ENCODE results near the gene DSTYK.

Gene DSTYK

GRCh38 chr1:205211169-205211838, at the start of gene DSTYK:
Gene DSTYK, minus strand, starts transcription at chr1:205211702. Its CDS starts 167 bp downstream, at chr1:205211535.
- in situ Hi-C loops (cut with MboI; ENCODE audit: low sequenced_read_pairs) = no loop called here

GRCh38 chr1:205259998-205260397, 48.5 kb upstream of the DSTYK start:
- in situ Hi-C loops (cut with MboI; ENCODE audit: low sequenced_read_pairs) = loop anchor here (10.0 kb wide), 1 partner anchor 285 kb away; no protein-coding TSS in a partner anchor

DNA sequence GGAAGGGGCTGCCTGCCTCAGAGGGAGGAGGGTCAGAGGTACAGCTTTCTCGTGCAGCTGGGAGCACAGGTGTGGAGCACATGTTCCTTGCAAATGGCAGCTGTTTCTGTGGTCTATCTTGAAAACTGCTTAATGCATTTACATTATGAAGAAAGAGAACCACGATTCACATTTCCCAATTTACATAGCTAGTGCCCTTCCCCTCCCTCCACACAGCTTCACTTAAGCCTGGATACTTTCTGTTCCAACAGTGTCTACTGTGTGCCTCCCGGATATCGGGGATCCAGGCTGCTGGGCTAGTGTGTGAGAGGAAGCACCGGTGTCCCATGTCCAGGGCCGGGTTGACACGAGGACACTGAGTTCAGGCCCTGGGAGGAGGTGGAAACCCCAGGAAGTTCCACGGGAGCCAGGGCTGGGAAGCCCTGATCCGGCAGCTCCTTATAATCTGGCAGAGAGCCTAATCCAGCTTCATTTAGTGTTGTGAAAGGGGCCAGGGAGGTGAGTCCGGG, 47.9 kb upstream of the DSTYK start:
- in situ Hi-C loops (cut with MboI; ENCODE audit: low sequenced_read_pairs) = loop anchor here (10.0 kb wide), 1 partner anchor 285 kb away; no protein-coding TSS in a partner anchor

DNA sequence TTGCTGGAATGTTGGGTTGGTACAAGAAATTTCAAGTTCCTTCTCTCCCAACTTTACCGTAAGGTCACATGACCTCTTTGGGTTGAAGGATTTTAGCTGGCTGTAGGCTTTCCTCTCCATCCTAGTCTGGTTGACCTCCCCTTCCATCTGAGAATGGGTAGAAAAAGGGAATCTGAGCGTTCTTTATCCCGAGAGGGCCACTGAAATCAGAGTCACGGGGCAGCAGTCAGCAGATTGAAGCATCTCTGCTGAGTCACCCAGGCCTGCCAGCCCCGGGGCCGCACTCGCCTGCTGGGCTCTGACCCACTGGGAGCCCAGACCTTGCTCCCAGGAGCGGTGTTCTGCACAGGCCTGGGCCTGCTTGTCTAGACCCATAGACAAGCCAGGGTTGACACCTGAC, 47.2 kb upstream of the DSTYK start:
- in situ Hi-C loops (cut with MboI; ENCODE audit: low sequenced_read_pairs) = loop anchor here (10.0 kb wide), 1 partner anchor 284 kb away; no protein-coding TSS in a partner anchor

DNA sequence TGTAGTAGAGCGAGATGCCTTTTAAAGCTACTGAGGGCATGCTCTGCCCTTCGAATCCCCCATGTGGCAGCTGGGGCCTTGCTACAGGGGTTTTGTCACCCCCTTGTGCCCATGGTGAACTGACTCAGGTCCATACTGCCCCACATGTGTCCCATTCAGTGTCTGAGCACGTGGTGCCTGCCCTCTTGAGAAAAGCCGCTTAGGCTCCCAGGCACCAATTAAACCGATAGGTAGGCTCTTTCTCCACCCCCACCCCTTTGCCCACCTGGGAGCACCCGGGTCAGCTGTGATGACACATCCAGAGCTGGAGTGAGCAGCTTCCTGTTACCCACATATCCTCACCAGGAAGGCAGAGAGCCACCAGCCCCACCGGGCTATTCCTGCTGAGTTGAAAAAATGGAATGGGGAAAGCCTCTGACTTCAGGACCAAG, 46.8 kb upstream of the DSTYK start:
- in situ Hi-C loops (cut with MboI; ENCODE audit: low sequenced_read_pairs) = loop anchor here (10.0 kb wide), 1 partner anchor 283 kb away; no protein-coding TSS in a partner anchor

DNA sequence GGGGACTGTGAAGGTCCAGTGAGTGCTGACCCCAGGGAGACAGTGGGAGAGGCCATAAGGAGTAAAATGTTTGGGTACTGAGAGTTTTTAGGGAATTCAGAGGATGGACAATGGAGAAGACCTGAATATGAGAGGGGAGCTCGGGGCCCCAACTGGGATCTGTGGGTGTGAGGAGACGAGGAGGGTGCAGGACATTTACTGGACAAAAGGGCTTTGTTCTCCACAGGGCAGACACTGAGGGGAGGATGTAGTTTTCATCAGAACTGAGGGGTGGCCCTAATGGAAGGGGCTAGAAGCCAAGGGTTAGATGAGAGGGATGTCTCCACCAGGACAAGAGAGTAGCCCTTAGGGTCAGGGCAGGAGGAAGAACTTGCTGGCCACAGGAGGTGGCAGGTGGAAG, 46.2 kb upstream of the DSTYK start:
- in situ Hi-C loops (cut with MboI; ENCODE audit: low sequenced_read_pairs) = loop anchor here (10.0 kb wide), 1 partner anchor 283 kb away; no protein-coding TSS in a partner anchor

- in situ Hi-C loops (cut with MboI; ENCODE audit: low sequenced_read_pairs) = loop anchor here (10.0 kb wide), 1 partner anchor 282 kb away; no protein-coding TSS in a partner anchor
Observed at GRCh38 chr1:205256951-205257625, 45.6 kb upstream of the DSTYK start.

DNA sequence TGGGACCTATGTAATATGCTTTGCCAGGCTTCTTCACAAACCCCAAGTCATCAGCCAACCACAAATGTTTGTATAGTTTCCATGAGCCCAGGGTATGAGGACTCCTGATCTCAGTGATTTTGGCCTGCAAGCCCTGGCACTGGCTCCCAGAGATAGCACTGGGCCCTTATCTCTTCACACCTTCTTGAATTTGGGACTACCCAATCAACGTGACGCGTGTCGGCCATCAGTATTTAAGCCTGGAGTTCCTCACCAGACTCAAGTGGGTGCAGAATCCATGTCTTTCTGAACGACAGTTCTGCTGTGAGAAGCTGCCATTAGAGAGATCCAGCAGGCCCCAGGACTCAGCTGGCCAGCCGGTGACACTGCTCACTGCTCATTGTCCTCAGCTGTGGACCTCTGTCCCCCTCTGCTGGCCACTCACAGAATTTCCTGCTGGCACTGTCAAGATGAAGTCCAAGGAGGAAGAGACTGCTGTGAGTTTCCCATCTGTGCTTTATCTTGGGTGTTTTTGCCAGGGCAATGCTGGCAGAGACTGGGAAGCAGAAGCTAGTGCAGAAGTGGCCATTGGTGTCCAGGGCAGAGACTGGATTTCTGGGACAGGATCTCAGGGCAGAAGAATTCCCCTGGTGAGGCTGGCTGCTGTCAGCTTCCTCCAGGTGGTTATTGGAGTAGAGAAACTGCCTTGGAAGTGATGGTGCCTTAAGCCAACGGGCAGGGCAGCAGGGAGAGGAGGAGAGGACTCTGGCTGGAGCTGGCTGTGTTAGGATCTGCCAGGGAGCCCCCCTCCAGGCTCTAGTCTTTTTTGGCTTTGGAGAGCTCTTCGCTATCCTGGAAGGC, 44.7 kb upstream of the DSTYK start:
- in situ Hi-C loops (cut with MboI; ENCODE audit: low sequenced_read_pairs) = loop anchor here (10.0 kb wide), 1 partner anchor 281 kb away; no protein-coding TSS in a partner anchor

DNA sequence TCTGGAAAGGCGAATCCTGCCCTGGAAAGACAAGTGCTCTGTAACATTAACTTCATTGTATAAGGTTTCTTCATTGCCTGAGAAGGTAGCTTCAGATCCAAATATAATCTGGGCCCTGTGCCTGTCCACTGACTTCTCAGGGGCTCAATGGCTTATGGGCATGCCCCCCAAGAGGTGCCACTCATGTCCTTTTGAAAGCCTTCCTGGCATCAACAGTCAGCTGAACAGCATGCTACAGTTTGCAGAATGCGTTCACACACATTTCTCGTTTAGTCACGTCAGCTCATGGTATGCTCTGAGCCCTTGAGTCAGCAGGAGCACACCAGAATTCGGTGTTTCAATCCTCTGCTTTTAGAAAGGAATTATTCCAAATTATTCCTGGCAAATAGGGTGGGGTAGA, 40.1 kb upstream of the DSTYK start:
- in situ Hi-C loops (cut with MboI; ENCODE audit: low sequenced_read_pairs) = loop anchor here (10.0 kb wide), 1 partner anchor 277 kb away; no protein-coding TSS in a partner anchor

GRCh38 chr1:205250699-205251098, 39.2 kb upstream of the DSTYK start:
- in situ Hi-C loops (cut with MboI; ENCODE audit: low sequenced_read_pairs) = loop anchor here (10.0 kb wide), 1 partner anchor 276 kb away; no protein-coding TSS in a partner anchor

GRCh38 chr1:205249651-205250050, 38.1 kb upstream of the DSTYK start:
- in situ Hi-C loops (cut with MboI; ENCODE audit: low sequenced_read_pairs) = loop anchor here (10.0 kb wide), 1 partner anchor 275 kb away; no protein-coding TSS in a partner anchor

DNA sequence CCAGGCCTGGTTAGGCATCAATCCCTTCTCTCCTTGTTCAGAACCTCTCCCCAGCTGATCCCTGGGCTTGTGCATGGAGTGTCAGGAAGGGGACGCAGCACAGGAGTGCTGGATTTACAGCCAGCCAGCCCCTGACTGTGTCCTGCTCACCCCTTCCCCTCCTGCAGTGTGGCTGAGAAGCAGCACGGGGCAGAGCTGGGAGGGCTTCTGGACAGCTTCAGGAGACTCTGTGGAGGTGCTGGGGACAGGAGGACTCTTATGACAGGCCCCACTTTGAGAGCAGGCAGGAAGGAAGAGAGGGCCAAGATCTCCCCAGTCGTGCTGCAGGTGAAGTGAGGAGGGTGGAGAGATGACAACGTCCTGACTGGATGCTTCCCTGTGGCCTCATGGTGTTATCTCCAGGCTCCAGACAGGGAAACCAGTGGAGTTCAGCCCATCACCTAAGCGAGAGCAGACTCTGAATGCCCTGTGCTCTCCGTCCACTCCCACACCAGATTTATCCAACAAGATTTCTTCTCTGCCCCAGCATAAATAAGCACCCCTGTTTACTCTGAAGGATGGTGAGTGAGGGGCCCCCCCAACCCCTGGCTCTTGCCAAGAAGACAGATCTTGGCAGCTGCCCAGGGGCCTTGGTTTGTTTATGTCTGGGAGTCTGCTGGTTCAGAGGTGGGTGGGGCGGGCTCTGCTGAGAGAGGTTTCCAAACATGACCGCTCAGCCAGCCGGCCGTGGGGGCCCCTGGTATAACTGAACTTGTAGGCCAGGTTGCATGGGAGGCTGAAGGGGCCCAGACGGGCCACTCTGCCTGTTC, 37.5 kb upstream of the DSTYK start:
- in situ Hi-C loops (cut with MboI; ENCODE audit: low sequenced_read_pairs) = no loop called here

DNA sequence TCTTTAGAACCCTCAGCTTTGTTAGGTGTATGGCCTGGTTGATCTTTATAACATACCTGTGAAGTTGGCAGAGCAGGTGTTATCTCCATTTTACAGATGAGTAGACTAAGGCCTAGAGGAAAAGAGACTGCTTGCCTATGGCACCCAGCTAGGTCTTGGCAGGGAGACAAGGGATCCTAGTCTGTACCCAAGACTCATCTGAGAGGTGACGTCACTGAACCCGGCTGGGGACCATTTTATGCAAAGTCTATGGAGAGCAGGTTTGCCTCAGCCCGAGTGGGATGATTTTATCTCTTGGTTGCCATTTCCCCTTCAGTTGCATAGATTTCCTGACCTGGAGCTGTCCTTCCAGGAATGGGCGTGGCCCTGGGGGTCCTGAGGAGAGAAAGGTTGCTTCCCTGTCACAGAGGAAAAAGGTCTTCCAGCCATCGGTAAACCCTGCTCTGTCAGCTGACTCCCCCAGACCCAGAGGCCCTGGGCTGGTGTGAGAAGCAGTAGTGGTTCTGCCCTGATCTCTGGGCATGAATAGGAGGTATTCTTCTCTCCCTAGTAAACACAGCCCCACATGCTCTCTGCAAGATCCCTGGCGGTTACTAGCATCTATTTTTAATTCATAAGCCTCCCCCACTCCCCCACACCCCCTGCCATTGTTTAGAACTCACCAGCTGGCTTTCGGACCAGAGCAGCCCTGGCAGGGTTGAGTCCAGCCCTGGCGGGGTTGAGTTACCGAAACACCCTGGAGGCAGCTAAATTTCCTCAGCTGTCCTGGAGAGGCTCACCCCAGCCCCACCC, 35.8 kb upstream of the DSTYK start:
- in situ Hi-C loops (cut with MboI; ENCODE audit: low sequenced_read_pairs) = no loop called here

DNA sequence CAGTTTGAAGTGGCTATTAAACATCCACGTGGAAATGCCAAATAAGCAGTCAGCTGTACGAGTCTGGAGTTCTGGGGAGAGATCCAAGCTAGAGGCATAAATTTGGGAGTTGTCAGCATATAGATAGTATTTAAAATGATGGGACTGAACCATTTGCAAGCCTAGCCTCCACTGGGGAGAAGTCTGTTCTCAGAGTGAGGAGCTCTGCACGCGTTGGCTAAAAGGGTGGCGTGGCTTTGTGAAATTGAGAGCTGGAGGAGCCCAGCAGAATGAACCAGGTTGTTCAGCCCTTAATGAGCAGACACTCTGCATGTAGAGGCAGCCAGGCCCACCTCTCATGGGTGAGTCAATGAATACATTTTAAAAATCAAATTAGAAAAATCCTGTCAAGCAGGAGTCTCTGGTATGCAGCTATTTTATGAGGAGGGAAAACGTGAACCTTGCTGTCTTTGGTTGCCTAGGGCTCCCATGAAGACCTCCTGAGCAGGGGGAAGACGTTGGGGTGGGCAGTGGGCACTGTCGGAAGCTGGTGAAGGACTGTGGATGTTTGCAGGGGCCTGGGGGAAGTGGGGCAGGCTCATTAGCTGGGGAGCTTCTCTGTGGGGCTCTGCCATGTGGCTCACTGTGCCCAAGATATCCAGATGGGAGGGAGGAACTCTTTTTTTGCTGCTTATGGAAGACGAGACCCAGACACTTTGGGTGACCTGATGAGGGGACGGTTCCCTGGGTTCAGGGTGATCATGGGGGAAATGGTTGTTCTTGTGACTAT, 35.0 kb upstream of the DSTYK start:
- in situ Hi-C loops (cut with MboI; ENCODE audit: low sequenced_read_pairs) = no loop called here

DNA sequence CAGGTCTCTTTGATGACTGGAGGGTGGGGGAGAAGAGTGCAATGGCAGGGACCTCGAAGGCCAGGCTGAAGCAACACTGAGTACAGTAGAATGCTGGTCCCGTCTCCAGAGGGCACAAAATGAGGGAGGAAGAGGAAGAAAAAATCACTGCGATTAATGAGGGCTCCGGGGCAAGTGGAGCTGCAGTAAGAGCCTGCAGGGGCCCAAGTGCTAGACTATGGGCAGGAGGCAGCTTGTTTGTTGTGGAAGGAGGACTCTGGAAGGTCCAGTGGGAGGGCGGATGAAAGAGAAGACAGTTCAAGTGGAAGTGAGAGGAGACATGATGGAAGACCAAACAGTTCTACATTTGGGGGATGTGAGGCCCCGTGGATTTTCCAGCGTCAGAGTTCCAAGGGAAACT, 33.6 kb upstream of the DSTYK start:
- in situ Hi-C loops (cut with MboI; ENCODE audit: low sequenced_read_pairs) = no loop called here

GRCh38 chr1:205244384-205244783, 32.9 kb upstream of the DSTYK start:
- in situ Hi-C loops (cut with MboI; ENCODE audit: low sequenced_read_pairs) = no loop called here

DNA sequence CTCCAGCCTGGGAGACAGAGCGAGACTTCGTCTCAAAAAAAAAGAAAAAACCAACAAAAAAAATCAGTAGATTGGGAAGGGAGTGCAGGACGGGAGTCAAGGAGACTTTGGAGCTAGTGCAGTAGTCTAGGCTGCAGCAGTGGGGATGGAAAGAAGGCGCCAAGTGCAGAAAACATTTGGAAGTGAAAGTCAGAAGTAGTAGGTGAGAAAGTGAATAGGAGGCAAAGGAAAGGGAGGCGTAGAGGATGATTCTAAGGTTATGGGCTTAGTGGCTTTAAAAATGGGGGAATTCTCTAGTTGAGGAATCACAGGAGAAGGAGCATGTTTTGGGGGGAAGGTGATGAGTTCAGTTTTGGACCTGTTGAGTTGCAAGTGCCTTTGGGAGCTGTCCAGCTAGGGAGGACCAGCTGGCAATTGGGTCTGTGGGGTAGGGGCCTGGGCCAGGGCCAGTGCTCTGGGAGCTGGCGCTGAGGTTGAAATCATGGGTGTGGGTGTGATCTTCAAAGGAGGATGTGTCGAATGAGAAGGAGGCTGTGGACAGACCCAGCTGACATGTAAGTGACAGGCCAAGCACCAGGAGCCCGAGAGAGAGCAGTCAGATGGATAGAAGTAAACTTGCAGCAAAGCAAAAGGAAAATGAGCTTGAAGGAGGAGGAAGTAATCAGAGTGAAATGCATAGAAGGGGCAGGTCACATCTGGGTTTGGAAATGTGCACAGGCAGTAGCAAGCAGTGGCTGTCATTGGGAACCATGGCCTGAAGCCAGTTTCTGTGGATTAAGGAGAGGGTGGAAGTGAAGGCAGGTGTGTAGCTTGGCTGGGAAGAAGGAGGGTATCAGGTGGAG, 32.1 kb upstream of the DSTYK start:
- in situ Hi-C loops (cut with MboI; ENCODE audit: low sequenced_read_pairs) = no loop called here
